ENCODE results near the gene APOL3.
"Not testable (repeated sequence)": the region's sequence is repeated elsewhere in the genome, so short reads cannot be mapped to it uniquely, and the experiment has no call there.

APOL3 gene

GRCh38 chr22:36104435-36104834, 56.1 kb downstream of the APOL3 start:
- Mint-ChIP-seq H3K36me3 (ENCODE audit: low read depth) (no peaks in the 10 kb centered on the region), H3K9me3 (no peaks in the 10 kb centered on the region), H3K27me3 (ENCODE audit: low read depth) (peaks cover 3% of the 10 kb centered on the region), H3K4me1 (peaks cover 14% of the 10 kb centered on the region), H3K27ac (no peak overlapping the region), H3K4me3 (no peak overlapping the region)
- TF ChIP-seq CTCF (IDR thresholded peaks at IDR 0.05; ENCODE audit: unreplicated experiment in 3 of 3), result no peak

- Mint-ChIP-seq H3K27ac (no peak overlapping the region), H3K27me3 (ENCODE audit: low read depth) (peaks cover 3% of the 10 kb centered on the region), H3K4me3 (no peak overlapping the region), H3K9me3 (no peaks in the 10 kb centered on the region), H3K36me3 (ENCODE audit: low read depth) (no peaks in the 10 kb centered on the region), H3K4me1 (peaks cover 14% of the 10 kb centered on the region)
- TF ChIP-seq CTCF (IDR thresholded peaks at IDR 0.05; ENCODE audit: unreplicated experiment in 3 of 3), result no peak
These were observed 56.7 kb downstream of the APOL3 start for GRCh38 chr22:36103891-36104290.

GRCh38 chr22:36102995-36103394, 57.6 kb downstream of the APOL3 start:
- H3K36me3 Mint-ChIP-seq (ENCODE audit: low read depth), result no peaks in the 10 kb centered on the region
- H3K9me3 Mint-ChIP-seq, result no peaks in the 10 kb centered on the region
- TF ChIP-seq CTCF (IDR thresholded peaks at IDR 0.05; ENCODE audit: unreplicated experiment in 3 of 3), result no peak
- peaks cover 14% of the 10 kb centered on the region for H3K4me1 Mint-ChIP-seq
- H3K4me3 Mint-ChIP-seq, result no peak overlapping the region
- peaks cover 3% of the 10 kb centered on the region for H3K27me3 Mint-ChIP-seq (ENCODE audit: low read depth)
- no peak overlapping the region for H3K27ac Mint-ChIP-seq

- no peaks in the 10 kb centered on the region for H3K36me3 Mint-ChIP-seq (ENCODE audit: low read depth)
- H3K27ac Mint-ChIP-seq, result no peak overlapping the region
- no peaks in the 10 kb centered on the region for H3K9me3 Mint-ChIP-seq
- no peaks in the 10 kb centered on the region for H3K27me3 Mint-ChIP-seq (ENCODE audit: low read depth)
- H3K4me3 Mint-ChIP-seq, result no peak overlapping the region
- TF ChIP-seq CTCF (IDR thresholded peaks at IDR 0.05; ENCODE audit: unreplicated experiment in 3 of 3), result no peak
- H3K4me1 Mint-ChIP-seq, result peaks cover 14% of the 10 kb centered on the region
These were observed 58.8 kb downstream of the APOL3 start for GRCh38 chr22:36101756-36102155.

- H3K27me3 Mint-ChIP-seq (ENCODE audit: low read depth); H3K27ac Mint-ChIP-seq; H3K4me3 Mint-ChIP-seq; H3K9me3 Mint-ChIP-seq; H3K36me3 Mint-ChIP-seq (ENCODE audit: low read depth): not testable (repeated sequence)
- peaks cover 13% of the 10 kb centered on the region for H3K4me1 Mint-ChIP-seq
These were observed 59.6 kb downstream of the APOL3 start for GRCh38 chr22:36100908-36101307.

GRCh38 chr22:36100134-36100824, 60.3 kb downstream of the APOL3 start:
- Mint-ChIP-seq H3K4me3 (no peak overlapping the region), H3K27me3 (ENCODE audit: low read depth) (no peaks in the 10 kb centered on the region), H3K9me3 (no peaks in the 10 kb centered on the region), H3K27ac (no peak overlapping the region), H3K36me3 (ENCODE audit: low read depth) (no peaks in the 10 kb centered on the region), H3K4me1 (peaks cover 7% of the 10 kb centered on the region)
- no peak for TF ChIP-seq CTCF (IDR thresholded peaks at IDR 0.05; ENCODE audit: unreplicated experiment in 3 of 3)

GRCh38 chr22:36099561-36099960, 61.0 kb downstream of the APOL3 start:
- H3K9me3 Mint-ChIP-seq; H3K36me3 Mint-ChIP-seq (ENCODE audit: low read depth); H3K27me3 Mint-ChIP-seq (ENCODE audit: low read depth); H3K4me3 Mint-ChIP-seq; H3K27ac Mint-ChIP-seq; H3K4me1 Mint-ChIP-seq: not testable (repeated sequence)
